HG03565 (cell line): ENCODE results near the gene MZT2A.
"Not testable (repeated sequence)": the region's sequence is repeated elsewhere in the genome, so short reads cannot be mapped to it uniquely, and the experiment has no call there.

Experiments
- ATAC-seq: cut with Tn5 transposase; IDR thresholded peaks from one replicate; pipeline ENCODE4 v1.9.1; 2021; ENCODE audit warnings: mild to moderate bottlenecking, moderate library complexity; ENCODE audit not compliant: unreplicated experiment

MZT2A gene

GRCh38 chr2:131492015-131492417, at the start of gene MZT2A:
MZT2A (minus strand) TSS chr2:131492397; CDS start chr2:131492376, 21 bp downstream.
- peak; percentile 4 for ATAC-seq

- ATAC-seq = not testable (repeated sequence)
These were observed 46.7 kb upstream of the MZT2A start for GRCh38 chr2:131538856-131539255.

DNA sequence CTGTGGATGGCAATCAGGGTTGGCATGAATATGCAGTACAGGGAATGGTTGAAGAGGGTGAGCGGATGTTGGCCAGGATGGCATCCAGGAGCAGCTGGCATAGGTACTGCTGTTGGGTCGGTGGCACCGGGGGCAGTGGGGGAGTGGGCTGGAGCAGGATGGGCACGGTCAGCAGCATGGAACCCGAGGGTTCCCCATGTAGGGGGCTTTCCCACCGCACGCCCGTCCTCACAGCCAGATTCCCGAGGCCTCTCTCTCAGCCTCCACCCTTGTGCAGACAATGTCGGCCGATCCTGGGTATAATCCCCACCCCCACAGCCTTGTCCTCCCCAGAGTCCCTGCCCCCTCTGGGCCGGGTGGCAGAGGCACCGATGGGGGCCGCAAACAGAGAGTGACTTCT, 44.6 kb upstream of the MZT2A start:
- not testable (repeated sequence) for ATAC-seq

DNA sequence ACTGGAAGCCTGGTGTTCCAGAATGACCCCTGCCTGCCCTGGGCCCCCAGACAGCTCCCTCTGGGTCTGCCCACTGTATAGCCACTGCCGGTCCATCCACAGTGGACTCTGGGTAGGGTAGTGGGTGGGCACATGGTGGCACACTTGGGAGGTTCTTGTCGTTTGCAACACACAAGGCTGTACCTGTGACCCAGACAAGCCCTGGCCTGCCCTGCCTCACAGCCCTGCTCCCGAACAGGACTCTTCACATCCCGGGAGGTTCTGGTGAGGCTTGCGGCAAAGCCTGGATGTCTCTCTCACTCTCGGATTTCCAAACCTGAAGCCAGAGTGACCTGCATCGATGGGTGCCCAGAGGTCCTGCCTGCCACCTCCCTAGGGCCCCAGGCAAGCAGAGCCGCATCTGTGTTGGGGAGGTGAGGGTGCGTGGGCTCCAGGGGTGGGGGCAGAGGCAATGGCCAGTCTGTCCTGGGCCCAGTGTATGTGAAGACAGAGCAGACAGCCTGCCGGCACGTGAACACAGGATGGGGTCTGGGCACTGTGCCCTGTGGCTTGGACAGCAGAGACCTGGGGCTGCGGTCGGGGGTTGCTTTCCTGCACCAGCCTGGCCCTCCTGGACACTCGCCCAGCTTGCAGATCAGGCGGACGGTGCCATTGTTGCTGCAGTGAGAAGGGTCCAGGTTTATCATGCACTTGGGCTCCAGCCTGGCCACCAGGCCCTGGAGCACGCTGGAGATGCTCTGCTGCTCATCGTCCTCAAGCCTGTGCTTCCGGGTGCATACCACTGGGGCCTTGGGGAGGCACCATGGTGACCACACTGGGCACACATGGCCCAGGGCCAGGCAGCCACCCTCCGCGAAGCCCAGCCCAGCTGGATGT, 44.0 kb upstream of the MZT2A start:
- ATAC-seq = not testable (repeated sequence)

- ATAC-seq = no peak
These were observed 43.3 kb upstream of the MZT2A start for GRCh38 chr2:131535526-131535925.

DNA sequence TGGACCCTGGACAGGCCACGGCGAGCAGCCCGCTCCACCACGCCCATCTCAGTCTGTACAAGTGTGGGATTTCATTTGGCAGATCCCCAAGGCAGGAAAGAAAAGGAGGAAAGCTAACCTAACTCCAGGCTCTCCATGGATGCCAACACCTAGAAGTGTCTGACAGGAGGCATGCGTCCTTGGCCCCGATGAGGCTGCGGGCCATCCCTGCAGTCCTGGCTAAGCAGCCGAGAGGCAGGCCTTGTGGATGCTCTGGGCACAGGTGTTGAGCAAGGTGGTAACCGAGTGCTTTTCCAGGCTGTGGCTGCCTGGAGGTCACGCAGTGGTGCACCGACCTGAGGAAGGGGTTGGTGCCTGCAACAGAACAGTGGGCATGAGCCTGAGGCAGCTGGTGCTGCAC, 42.8 kb upstream of the MZT2A start:
- ATAC-seq = not testable (repeated sequence)

DNA sequence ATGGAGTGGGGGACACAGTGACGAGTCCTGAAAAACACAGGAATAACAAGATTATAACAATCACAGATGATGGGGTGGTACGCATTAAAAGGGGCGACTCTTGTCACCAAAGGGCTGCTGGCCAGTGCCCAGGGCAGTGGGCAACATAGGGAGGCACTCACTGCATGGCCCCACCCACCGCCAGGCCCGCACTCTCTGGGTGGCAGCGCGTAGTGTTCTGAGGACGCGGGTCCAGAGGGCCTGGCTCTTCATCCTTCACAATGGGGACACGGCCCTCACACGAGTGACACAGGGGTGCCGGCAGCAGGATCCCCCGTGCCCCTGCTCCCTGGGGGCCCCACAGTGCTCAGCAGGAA, 42.1 kb upstream of the MZT2A start:
- ATAC-seq = not testable (repeated sequence)

DNA sequence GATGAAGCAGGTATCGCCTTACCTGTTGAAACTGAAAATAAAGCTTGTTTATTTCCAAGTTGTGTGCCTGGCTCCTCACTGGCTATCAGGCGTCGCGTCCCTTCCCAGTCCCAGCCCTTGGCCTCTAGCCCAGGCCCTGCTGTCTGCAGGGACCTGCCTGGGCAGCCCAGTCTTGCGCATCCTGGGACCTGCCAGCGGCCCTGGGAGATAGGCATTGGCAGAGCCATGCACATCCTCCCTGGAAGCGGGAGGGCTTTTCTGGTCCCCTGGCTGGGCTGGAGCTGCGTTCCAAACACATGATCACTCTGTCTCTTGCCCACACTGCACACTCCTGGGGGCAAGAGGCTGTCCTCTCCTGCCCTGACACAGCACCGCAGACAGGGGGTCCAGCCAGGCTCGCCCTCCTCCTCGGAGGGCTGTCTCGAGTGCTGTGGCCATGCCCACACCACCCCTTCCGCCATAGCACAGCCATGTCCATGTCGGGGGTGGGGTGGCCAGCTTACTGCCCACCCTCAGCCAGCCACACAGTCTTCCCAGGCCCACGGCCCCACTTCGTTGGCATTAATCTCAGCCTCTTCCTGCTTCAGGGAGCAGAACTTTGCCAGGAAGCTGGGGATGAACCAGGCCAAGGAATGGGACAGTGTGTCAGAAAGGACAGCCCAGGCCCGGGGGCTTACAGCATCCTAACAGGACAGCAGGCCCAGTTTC, 41.6 kb upstream of the MZT2A start:
- ATAC-seq = not testable (repeated sequence)

GRCh38 chr2:131532723-131533608, 40.8 kb upstream of the MZT2A start:
- ATAC-seq = not testable (repeated sequence)

DNA sequence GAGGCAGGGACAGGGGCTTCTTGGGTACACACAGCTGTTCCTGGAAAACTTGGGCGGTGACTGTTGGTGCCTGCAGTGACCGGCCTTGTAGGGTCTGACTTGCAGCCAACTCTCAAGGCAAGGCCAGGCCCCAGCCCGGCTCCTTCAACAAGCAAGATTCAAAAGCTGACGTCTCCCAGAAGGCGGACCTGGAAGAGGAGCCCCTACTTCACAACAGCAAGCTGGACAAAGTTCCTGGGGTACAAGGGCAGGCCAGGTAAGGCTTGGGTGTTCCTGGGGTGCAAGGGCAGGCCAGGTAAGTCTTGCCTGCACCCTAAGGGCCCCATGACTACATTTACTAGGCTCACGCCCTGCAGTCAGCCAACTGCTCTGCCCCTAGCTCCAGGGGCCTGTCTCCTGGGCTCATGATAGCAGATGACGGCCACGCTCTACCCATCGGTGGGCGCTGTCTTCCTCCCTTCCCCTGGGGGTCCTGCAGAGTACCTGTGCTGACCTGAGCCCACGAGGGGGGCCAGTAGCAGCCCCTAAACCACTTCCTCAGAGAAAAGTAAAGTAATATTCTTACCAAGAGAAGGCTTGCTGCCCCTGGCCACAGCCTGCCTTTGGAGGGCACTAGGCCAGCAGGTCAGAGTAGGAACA, 39.5 kb upstream of the MZT2A start:
- ATAC-seq = not testable (repeated sequence)

DNA sequence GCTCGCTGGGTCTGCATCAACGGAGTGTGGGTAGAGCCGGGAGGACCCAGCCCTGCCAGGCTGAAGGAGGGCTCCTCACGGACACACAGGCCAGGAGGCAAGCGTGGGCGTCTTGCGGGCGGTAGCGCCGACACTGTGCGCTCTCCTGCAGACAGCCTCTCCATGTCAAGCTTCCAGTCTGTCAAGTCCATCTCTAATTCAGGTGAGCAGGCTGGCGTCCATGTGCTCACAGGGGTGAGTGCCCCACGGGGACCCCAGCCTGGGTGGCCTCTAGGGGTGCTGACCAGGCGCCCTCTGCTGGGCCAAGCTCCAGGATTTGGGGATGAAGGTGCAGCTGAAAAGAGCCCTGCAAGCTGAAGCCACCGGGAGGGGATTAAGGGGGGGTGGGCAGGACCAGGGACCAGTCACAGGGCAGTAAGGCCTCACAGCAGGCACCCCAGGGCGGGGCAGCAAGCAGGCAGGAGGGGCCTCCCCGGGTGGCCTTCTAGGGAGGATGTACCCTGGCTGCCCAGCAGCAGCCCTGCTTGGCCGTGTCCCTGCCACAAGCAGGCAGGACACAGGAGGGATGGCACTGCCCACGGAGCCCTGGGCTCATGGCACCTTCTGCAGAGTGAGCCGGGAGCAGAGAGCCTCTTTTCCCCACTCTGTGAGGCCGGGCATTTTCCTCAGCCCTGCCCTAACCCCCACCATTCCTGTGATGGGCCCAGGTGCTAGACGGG, 38.6 kb upstream of the MZT2A start:
- ATAC-seq = not testable (repeated sequence)

DNA sequence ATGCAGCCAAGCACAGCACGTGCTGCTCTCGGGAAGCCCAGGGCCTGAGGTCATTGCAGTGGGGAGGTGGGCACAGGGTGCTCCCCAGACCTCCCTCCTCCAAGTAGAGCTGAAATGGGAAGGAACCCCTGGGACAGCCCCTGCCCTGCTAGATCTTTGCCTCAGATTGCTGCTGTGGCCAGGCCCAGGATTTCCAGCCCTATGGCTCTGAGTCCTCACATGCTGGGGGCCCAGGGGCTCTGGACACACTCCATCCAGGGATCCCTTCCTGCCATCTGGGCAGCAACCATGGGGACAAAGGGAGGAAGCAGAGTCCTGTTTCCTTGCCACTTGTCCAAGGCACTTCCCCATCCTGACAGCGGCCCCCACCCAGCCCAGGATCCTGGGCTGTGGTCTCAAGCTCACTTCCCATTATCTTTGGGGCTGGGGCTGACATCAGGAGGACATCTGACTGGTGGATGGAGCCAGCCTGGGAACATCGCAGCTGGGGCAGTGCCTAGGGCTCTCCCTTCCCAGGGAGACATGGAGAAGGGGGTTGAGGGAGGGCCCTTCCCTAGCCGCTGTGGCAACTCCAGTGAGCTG, 37.8 kb upstream of the MZT2A start:
- ATAC-seq = not testable (repeated sequence)

- ATAC-seq = peak; percentile 55
These were observed 37.0 kb upstream of the MZT2A start for GRCh38 chr2:131528981-131529863.

DNA sequence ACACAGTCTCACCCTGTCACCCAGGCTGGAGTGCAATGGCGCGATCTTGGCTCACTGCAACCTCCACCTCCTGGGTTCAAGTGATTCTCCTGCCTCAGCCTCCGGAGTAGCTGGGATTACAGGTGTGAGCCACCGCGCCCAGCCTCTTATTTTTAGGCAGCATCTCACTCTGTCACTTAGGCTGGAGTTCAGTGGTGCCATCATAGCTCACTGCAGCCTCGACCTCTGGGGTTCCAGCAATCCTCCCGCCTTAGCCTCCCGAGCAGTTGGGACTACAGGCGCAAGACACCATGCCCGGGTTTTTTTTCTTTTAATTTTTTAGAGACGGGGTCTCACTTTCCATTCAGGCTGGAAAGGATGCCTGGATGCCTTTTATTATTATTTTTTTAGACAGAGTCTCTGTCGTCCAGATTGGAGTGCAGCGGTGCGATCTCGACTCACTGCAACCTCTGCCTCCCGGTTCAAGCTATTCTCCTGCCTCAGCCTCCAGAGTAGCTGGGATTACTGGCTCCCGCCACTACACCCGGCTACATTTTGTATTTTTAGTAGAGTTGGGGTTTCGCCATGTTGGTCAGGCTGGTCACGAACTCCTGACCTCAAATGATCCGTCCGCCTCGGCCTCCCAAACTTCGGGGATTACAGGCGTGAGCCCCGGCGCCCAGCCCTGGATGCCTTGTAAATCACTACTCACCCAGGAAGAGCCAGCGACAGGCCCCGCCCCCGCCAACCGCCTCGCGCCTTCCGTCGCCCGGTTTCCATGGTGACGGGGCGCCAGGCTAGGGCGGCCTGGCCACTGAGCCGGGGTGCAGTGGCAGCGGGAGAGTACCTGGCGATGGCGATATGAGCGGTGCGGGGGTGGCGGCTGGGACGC, 35.2 kb upstream of the MZT2A start, which contains the start of gene CCDC74A:
Gene CCDC74A, plus strand, starts transcription at position 758 of the 871 bp plus-strand sequence. Its CDS starts 83 bp downstream, at position 841.
- ATAC-seq = peak; percentile 82

DNA sequence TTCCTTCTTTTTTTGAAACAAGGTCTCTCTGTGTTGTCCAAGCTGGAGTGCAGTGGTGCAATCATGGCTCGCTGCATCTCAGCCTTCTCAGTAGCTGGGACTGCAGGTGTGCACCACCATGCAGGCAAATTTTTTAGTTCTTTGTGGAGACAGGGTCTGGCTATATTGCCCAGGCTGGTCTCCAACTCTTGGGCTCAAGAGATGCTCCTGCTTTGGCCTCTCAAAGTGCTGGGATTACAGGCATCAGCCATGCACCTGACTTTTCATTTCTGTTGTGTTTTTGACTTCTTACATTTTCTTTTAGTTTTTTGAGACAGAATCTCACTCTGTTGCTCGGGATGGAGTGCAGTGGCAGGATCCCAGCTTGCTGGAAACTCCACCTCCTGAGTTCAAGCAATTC, 33.1 kb upstream of the MZT2A start:
- ATAC-seq = not testable (repeated sequence)

- ATAC-seq = no peak
These were observed 30.0 kb upstream of the MZT2A start for GRCh38 chr2:131521961-131522781.

- not testable (repeated sequence) for ATAC-seq
These were observed 29.3 kb upstream of the MZT2A start for GRCh38 chr2:131521524-131521923.
